Inflammatory macrophage treated with lipopolysaccharide for 1 hour (primary cell): ENCODE results near the gene LGALS1.
A peak's percentile ranks its signal among the peaks of the same experiment; 100 is the strongest.
"Not testable (repeated sequence)": the region's sequence is repeated elsewhere in the genome, so short reads cannot be mapped to it uniquely, and the experiment has no call there.

Source experiments
- DNase-seq, 2 donors: peaks; one replicate each; pipeline ENCODE4 v3.0.0-alpha.2; 2020 to 2022

Gene LGALS1

GRCh38 chr22:37692627-37693285 lies 17.3 kb downstream of the LGALS1 start:
- no peak for DNase-seq

DNA sequence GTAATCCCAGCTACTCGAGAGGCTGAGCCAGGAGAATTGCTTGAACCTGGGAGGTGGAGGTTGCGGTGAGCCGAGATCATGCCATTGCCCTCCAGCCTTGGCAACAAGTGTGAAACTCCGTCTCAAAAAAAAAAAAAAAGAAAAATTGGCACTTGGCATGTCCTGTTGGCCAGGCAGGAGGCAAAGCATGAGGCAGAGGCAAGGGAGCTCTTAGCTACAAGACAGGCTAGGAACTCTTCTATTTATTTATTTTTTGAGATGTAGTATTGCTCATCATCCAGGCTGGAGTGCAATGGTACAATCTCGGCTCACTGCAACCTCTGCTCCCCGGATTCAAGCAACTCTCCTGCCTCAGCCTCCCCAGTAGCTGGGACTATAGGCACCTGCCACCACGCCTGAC lies 18.7 kb downstream of the LGALS1 start:
- DNase-seq: not testable (repeated sequence)

DNA sequence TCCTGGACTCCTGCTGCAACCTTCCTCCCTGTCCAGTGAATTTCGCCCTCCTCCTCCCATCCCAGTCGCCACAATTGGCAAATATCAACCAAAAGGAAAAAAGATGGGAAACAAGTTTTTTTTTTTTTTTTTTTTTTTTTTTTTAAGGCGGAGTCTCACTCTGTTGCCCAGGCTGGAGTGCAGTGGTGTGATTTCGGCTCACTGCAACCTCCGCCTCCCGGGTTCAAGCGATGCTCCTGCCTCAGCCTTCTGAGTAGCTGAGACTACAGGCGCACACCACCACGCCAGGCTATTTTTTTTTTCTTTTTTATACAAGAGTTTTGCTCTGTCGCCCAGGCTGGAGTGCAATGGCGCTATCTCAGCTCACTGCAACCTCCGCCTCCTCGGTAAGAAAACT lies 20.8 kb downstream of the LGALS1 start:
- DNase-seq: not testable (repeated sequence)

GRCh38 chr22:37696657-37697537 lies 21.5 kb downstream of the LGALS1 start, which contains the start of gene TRIOBP:
TRIOBP (plus strand) TSS chr22:37697048; CDS start chr22:37701366, 4,318 bp downstream.
- DNase-seq: peak; percentile 86 to 90

- DNase-seq: no peak
These were observed 22.1 kb downstream of the LGALS1 start for GRCh38 chr22:37697538-37697835.

DNA sequence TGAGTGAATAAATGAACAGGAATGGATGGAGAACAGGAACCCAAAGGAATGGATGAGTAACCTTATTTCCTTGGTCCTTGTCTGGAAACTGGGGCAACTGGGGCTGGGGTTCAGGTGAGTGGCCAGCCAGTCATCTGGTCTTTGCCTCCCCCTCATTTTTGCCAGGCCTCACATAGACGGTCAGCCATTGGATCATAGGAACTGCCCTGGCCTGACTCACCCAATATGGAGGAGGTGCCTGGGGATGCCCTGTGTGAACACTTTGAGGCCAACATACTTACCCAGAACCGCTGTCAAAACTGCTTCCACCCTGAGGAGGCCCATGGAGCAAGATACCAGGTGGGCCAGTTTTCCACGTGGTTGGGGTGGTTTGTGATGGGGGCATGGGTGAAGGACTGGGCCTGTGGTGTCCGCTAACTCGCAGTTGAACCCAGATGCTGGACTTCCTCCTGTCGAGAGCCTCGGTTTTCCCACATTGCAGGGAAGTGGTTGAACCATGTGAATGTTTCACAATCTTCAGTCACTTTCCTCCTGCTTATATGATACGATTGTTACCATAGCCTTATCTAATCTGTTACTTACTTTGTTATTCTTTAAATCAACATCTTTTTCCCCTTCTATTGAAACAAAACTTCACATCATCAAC lies 25.8 kb downstream of the LGALS1 start:
- DNase-seq: peak; percentile 78 to 88

- no peak for DNase-seq
These were observed 28.5 kb downstream of the LGALS1 start for GRCh38 chr22:37703906-37704305.

- no peak for DNase-seq
These were observed 29.2 kb downstream of the LGALS1 start for GRCh38 chr22:37704645-37705044.

DNA sequence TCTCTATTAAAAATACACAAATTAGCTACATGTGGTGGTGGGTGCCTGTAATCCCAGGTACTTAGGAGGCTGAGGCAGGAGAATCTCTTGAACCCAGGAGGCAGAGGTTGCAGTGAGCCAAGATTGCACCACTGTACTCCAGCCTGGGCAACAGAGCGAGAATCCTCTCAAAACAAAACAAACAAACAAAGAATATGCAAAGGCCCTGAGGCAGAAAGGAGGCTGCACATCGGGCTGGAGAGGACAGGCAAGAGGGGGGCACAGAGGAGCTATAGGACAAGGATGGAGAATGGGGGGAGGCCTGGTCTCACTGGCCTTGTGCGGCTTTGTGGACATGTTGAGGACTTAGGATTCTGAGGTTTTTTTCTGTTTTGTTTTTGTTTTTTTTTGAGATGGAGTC lies 29.8 kb downstream of the LGALS1 start:
- no peak for DNase-seq

GRCh38 chr22:37708580-37709444 lies 33.4 kb downstream of the LGALS1 start:
- DNase-seq: peak; percentile 22 to 48

- DNase-seq: no peak
These were observed 34.0 kb downstream of the LGALS1 start for GRCh38 chr22:37709445-37709765.

DNA sequence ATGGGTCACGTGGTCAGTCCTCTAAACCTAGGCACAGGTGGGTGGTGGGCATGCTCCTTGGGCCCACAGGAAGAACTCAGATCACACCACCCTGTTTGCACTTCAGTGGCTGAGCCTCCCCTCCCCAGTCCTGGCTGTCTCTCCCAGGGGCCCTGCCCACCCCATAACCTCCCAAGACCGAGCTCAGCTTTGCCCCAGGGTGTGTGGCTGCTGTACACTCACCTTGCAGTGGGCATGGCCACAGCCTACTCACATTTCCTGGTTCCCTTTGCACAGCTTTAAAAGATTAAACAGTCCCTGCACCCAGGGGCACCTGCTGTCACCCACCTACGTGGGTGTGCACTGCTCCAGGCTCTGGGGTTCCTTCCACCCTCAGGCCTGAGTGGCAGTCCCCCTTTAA lies 35.2 kb downstream of the LGALS1 start:
- DNase-seq: no peak

GRCh38 chr22:37711490-37711889 lies 36.1 kb downstream of the LGALS1 start:
- DNase-seq: no peak

- DNase-seq: no peak
These were observed 38.3 kb downstream of the LGALS1 start for GRCh38 chr22:37713761-37714160.

GRCh38 chr22:37714634-37715033 lies 39.2 kb downstream of the LGALS1 start:
- DNase-seq: no peak

DNA sequence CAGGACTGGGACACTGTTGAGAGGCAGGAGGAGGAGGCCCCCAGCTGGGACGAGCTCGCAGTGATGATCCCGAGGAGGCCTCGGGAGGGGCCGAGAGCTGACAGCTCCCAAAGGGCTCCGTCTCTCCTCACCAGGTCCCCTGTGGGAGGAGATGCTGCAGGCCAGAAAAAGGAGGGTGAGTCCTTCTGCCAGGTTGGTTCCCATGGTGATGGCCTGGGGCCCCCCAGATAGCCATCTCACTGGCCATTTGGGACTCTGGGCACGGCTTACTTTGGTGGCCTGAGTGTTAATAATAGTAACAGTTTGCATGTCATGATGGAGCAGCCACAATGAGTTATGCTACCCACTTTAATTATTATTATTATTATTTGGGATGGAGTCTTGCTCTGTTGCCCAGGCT lies 40.3 kb downstream of the LGALS1 start:
- DNase-seq: no peak

DNA sequence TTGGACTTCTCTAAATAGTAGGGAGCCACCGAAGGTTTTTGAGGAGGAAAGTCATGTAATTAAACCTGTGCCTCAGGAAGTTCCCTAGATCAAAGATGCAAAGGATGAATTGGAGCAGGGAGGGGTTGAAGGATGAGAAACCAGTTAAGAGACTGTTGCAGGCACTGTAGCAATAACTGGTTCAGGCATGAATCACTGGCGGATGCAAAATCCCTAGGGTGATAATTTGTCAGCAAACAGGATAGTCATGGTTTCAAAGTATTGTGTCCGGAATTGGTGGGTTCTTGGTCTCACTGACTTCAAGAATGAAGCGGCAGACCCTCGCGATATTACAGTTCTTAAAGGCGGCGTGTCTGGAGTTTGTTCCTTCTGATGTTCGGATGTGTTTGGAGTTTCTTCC lies 41.3 kb downstream of the LGALS1 start:
- DNase-seq: no peak

GRCh38 chr22:37717235-37717634 lies 41.8 kb downstream of the LGALS1 start:
- not testable (repeated sequence) for DNase-seq

DNA sequence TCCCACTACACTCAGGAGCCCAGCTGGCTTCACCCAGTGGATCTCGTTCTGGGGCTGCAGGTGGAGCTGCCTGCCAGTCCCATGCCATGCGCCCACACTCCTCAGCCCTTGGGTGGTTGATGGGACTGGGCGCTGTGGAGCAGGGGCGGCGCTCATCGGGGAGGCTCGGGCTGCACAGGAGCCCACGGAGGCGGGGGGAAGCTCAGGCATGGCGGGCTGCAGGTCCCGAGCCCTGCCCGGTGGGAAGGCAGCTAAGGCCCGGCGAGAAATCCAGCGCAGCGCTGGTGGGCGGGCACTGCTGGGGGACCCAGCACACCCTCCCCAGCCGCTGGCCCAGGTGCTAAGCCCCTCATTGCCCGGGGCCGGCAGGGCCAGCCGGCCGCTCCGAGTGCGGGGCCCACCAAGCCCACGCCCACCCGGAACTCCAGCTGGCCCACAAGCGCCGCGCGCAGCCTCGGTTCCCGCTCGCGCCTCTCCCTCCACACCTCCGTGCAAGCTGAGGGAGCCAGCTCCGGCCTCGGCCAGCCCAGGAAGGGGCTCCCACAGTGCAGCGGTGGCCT lies 42.4 kb downstream of the LGALS1 start:
- DNase-seq: not testable (repeated sequence)

DNA sequence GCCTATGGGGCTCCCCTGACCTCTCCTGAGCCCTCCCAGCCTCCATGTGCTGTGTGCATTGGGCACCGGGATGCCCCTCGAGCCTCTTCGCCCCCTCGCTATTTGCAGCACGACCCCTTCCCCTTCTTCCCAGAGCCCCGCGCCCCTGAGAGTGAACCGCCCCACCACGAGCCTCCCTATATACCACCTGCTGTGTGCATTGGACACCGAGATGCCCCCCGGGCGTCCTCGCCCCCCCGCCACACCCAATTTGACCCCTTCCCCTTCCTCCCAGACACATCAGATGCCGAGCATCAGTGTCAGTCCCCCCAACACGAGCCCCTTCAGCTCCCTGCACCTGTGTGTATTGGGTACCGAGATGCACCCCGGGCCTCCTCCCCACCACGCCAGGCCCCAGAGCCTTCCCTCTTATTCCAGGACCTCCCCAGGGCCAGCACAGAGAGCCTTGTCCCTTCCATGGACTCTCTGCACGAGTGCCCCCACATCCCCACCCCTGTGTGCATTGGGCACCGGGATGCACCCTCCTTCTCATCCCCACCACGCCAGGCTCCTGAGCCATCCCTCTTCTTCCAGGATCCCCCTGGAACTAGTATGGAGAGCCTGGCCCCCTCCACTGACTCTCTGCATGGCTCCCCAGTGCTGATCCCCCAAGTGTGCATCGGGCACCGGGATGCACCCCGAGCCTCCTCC lies 50.3 kb downstream of the LGALS1 start:
- no peak for DNase-seq

DNA sequence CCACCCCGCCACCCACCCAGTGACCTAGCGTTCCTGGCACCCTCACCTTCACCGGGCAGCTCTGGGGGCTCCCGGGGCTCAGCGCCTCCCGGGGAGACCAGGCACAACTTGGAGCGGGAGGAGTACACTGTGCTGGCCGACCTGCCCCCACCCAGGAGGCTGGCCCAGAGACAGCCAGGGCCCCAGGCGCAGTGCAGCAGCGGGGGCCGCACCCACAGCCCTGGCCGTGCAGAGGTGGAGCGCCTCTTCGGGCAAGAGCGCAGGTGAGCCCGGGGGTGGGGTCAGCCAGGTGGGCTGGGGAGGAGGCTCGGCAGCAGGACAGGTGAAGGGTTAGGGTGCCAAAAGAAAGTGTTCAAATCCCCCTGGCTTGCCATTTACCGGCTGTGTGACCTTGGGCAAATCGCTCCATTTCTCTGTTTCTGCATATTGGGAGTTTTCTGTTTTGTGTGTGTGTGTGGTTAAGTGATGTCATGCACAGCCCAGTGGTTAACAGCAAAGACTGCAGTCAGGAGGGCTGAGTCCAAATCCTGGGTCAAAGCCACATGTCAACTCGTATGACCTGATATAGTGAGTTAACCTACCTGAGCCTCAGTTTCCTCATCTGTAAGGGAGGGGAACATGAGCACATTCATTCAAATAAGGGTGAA lies 50.9 kb downstream of the LGALS1 start:
- peak; percentile 48 to 60 for DNase-seq

DNA sequence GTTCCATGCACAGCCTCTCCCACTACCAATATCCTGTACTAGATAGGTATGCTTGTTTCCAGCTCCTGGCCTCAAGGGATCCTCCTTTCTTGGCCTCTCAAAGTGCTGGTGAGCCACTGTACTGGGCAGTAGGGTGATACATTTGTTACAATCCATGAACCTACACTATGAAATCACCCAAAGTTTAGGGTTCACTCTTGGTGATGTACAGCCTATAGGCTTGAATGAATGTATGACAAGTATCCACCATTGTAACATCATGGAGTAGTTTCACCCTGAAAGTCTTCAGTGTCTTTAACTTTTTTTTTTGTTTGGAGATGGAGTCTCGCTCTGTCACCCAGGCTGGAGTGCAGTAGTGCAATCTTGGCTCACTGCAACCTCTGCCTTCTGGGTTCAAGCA lies 53.2 kb downstream of the LGALS1 start:
- DNase-seq: no peak
